GM21786 (cell line): ENCODE results near the gene MED12L.

Source experiments
- ATAC-seq: cut with Tn5 transposase; IDR thresholded peaks from one replicate; pipeline ENCODE4 v1.9.1; 2021; ENCODE audit not compliant: unreplicated experiment

MED12L gene

DNA sequence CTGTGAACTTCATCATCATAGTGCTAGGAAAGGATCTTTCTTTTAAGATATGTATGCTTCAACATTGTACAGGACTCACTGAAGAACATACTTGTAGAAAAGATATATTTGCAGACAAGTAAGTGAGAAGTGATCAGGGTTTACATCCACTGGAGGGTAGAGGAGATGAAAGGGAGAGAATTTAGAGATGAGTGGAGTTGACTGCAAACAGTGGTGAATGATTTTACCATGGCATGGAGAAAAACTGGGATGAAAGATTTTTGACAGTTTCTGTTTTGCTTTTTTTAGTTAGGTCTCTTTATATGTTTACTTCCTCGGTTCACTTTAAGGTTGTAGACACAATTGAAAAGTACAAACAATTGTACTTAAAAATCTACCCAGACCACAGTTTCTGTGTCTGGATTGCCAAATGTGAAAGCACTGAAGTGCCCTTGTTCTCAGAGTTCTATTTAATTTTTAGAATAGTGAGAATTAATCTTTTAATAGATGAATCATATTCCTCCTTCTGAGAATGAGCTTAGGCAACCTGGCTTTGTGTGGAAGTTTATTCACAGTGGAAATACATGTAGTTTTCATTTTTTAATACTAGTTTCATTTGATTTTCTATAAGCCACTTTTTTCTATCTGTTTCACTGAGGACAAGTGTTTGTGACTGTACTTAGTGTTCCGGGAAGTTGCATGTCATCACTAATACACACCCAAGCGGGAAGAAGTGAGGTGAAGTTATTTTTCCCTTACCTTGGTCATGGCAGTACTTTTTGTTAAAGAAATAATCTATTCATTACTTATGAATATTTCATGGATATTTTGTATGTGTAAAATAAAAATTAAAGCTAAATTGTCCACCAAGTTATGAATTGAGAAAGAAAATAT, 119.3 kb downstream of the MED12L start:
- no peak for ATAC-seq

GRCh38 chr3:151205482-151205881, 120.0 kb downstream of the MED12L start:
- ATAC-seq: no peak

DNA sequence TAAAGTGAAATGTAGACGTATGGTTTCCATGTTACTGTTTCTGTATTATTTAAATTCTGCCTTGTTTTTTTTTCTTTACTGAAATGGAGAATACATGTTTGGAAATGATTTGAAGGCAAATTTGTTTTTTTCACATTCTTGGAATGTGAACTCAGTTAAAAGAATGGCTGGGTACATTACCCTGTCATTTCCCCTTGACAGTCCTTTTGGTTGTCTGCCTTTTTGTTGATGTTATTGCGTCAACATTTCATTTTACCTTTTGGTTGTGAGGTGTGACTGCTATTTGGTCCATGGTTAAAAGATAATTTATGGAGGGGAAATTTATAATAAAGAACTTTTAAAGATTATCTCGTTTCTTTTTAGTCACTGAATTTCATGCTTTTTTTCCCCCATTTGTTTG, 120.7 kb downstream of the MED12L start:
- no peak for ATAC-seq

- no peak for ATAC-seq
Measured at GRCh38 chr3:151209654-151210053, 124.2 kb downstream of the MED12L start.

GRCh38 chr3:151210676-151211381, 125.4 kb downstream of the MED12L start:
- ATAC-seq: peak; percentile 68

DNA sequence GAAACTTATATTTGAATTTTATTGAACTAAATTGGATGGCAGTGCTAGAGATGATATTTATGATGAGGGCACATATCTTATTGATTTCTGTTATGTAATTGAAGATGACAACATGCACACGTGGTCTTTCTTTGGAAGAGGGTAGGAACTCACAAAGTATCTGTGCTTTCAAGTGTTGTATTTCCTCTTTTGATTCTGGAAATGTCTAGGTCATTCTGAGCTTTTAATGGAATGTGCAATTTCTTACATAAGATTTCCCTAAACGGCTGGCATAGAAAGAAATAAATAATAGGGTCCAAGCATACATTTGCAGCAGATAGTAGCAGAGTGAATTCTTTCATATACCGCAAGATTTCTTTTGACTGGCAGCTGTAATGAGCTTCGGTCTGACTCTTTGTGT, 127.7 kb downstream of the MED12L start:
- ATAC-seq: no peak

GRCh38 chr3:151213881-151214280, 128.4 kb downstream of the MED12L start:
- ATAC-seq: no peak

DNA sequence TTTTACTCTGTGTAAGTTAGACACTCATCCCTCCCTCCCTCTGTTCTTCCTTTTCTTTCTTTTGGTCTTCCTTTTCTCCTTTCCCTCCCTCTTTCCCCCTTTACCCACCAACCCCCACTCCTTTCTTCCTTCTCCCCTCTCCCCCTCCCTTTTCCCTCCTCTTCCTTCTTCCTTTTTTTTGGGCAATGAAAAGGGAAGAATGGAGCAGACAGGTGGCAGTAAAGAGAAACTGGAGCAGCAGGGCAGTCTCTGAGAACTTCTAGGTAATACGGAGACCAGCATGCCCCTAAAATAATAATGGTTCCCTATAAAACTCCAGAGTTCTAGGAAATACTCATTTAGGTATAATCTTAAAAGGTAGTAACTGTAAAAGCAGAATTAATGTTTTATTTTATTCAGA, 129.0 kb downstream of the MED12L start:
- no peak for ATAC-seq

DNA sequence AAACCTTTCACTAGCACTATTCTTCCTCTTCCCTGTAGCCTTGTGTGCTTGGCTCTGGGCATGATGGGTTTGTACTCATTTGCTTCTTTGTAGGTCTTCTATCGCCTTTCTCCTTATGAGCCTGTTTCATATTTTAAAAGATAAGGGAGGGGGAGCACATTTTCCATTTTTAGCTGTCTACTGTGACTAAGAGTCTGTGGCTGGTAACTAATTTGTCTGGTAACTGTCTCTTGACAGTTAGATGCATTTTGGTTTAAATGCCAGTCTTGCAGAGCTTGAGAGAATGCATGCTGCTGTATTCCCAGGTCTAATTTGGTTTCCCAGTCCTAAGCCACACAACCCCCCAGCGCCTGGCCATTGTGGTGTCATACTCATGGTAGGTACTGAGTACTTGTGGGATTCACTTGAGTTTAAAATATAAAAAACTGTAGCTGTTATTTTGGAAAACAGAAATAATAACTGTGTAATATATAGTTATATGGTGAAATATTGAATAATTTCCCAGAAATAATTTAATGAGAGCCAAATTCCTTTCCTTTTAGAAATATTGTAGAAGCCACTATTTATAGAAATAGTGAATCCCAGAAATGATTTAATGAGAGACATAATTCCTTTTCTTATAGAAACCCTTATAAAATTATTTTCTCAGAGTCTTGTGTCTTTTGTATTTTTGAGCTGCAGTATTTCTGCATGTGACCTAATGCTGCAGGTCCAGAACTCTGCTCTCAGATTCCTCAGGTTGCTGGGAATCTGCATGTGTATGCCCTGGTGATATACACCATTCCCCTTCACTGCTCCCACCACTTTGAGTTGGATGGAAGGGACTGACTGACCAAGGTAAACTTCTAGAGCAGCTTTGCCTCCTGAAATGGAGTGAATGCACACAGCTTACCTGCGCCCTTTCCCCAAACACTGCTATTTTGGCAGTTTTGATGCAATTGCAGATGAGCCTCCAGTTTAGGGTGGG, 131.5 kb downstream of the MED12L start:
- ATAC-seq: no peak

DNA sequence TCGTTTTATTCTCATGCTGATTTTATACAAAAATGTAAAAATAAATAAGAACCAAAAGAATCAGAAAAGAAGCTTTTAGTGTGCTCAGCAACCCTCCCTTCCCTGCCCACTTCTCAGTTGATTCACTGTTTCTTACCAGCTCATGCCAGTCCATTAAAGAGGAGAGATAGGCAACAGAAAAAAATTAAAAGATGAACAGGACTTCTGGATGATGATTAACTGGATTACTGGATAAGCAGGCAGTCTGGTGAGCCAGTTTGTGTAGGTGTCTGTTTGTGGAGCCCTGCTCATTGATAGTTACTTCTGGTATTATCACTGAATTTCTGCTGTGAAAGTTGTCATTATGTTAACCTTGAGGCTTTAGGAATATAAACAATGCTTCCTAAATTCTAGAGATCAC, 132.7 kb downstream of the MED12L start:
- ATAC-seq: no peak

DNA sequence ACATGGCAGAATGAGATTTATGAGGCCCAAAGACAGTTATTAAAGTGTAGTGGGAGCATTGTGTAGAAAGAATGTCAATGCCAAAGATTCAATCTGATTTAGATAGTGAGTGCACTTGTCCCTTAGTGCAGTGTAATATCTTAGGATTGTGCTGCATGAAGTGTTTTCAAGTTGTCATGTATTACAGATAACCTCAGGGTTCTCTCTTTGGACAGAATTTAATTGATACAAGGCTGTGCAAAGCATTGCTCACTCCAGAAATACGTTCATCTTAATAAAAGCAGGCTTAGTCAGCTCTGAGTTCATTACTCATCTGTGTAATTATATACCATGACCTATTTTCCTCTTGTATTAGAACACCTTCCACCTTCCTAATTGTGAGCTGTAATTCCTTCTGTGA, 133.6 kb downstream of the MED12L start:
- ATAC-seq: no peak

DNA sequence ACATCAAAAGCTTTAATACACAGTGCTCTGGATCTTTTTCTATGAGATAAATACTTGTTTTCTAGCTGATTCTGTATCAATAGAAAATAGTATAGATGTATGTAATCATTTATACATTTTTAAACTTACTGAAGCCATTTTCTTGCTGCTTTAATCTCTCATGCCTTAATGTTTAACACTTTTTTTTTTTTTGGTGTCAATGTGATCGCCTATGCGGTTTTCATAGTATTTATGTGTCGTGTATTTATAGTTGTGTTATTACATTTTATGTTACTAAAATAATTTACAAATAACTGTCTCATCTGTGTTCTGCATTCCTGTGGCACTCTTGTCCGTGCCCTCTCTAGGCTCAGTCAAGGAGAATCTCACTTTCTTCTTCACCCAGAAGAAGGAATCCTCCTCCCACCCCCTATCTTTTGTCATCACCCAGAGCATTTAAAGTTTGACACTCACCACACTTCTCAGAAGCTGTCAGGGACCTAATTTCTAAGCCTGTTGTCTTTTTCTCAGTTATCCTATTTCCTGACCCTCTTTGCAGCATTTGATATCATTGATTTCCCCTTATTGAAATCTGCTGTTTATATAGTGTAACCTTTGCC, 138.9 kb downstream of the MED12L start:
- no peak for ATAC-seq

DNA sequence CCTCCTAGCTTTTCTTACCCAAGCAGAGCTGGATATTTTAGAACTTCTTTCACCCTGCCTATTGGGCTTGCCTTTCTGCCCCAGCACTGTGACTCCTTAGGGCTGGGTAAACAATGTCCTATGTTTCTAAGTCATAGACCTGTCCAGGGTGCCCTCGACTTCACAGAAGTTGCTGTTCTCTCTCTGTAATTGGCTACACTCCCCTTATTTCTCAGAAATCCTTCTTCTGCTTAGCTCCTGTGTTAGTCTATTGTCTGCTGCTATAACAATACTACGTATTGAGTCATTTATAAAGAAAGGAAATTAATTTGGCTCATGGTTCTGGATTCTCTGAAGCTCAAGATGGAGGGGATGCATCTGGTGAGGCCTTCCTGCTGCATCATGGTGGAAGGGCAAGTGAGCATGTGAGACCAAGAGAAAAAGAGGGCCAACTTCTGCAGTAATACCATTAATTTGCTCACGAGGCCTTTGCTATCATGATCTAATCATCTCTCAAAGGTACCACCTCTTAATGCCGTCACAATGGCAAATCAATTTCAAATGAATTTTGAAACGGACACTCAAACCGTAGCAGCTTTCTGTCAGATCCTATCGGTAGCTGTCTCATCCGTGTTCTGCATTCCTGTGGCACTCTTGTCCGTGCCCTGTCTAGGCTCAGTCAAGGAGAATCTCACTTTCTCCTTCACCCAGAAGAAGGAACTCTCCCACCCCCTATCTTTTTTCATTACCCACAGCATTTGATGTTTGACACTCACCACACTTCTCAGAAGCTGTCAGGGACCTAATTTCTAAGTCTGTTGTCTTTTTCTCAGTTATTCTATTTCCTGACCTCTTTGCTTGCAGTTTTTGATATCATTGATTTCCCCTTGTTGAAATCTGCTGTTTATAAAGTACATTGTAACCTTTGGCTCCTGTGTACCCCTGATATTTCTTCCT, 139.8 kb downstream of the MED12L start:
- no peak for ATAC-seq

- ATAC-seq: no peak
Measured at GRCh38 chr3:151226088-151226563, 140.7 kb downstream of the MED12L start.

DNA sequence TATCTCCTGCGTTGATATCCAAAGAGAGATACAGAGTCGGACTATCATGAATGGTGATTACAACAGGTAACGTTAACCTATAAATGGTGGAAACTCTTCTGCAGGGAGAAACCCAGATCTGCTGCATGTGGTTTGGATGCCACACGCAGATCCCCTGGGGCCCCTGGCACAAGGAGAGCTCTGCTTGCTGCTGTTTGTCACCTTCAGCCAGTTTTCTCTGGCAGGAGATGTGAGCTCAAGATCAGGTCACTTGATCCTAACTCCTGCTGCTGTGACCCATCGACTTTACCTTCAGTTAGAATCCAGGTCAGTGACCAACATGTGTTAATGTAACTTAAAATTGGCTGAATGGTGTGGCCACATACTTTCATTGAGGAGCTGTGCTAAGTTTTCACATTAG, 141.4 kb downstream of the MED12L start:
- ATAC-seq: no peak

- ATAC-seq: peak; percentile 27
Measured at GRCh38 chr3:151227266-151227806, 141.9 kb downstream of the MED12L start.

GRCh38 chr3:151227807-151228665, 142.6 kb downstream of the MED12L start:
- peak; percentile 83 for ATAC-seq

- no peak for ATAC-seq
Measured at GRCh38 chr3:151228666-151229040, 143.2 kb downstream of the MED12L start.
